GM12865 (cell line): ENCODE results near the gene LSG1.

Experiments used
- DNase-seq: peaks from one replicate; pipeline ENCODE4 v3.0.0; 2010; ENCODE audit warnings: low read depth
- H3K4me3 ChIP-seq: 2 replicates; pipeline ENCODE4 v1.5.1; 2011; ENCODE audit warnings: mild to moderate bottlenecking, low read depth, low read length, control low read depth
- CTCF ChIP-seq: IDR thresholded peaks from 2 replicates; pipeline ENCODE4 v1.5.1; 2011; ENCODE audit warnings: low read length, control low read depth, low read depth, inconsistent platforms; ENCODE audit not compliant: insufficient read depth; ENCODE audit errors: missing control alignments

LSG1 gene

GRCh38 chr3:194696702-194697101 lies 24.7 kb upstream of the LSG1 start:
- no peak for TF ChIP-seq CTCF

GRCh38 chr3:194691481-194692283 lies 19.7 kb upstream of the LSG1 start:
- peak; percentile 86 for DNase-seq
- H3K4me3 ChIP-seq: no peak overlapping the region
- no peak for TF ChIP-seq CTCF

More at GRCh38 chr3:194696702-194697101, 24.7 kb upstream of the LSG1 start:
- DNase-seq: no peak
- no peak overlapping the region for H3K4me3 ChIP-seq

GRCh38 chr3:194690501-194691372 lies 18.7 kb upstream of the LSG1 start:
- no peak overlapping the region for H3K4me3 ChIP-seq
- DNase-seq: peak; percentile 19
- no peak for TF ChIP-seq CTCF

GRCh38 chr3:194689493-194689944 lies 17.5 kb upstream of the LSG1 start:
- H3K4me3 ChIP-seq: no peak overlapping the region
- no peak for TF ChIP-seq CTCF
- peak; percentile 22 for DNase-seq

- TF ChIP-seq CTCF: no peak
- no peak for DNase-seq
- H3K4me3 ChIP-seq: no peak overlapping the region
Measured at GRCh38 chr3:194688946-194689345, 17.0 kb upstream of the LSG1 start.

GRCh38 chr3:194688200-194688740 lies 16.3 kb upstream of the LSG1 start:
- DNase-seq: peak; percentile 67
- TF ChIP-seq CTCF: no peak
- peak overlapping the region; percentile 41 for H3K4me3 ChIP-seq
